HG03175 (cell line): ENCODE data around the gene CLDN17.

Experiments used
- ATAC-seq: cut with Tn5 transposase; IDR thresholded peaks from one replicate; pipeline ENCODE4 v1.9.1; 2021; ENCODE audit warnings: mild to moderate bottlenecking, moderate library complexity; ENCODE audit not compliant: unreplicated experiment

The CLDN17 gene

GRCh38 chr21:30126576-30126975 lies 40.0 kb downstream of the CLDN17 start:
- ATAC-seq = no peak

GRCh38 chr21:30117631-30118030 lies 49.0 kb downstream of the CLDN17 start:
- ATAC-seq = no peak

GRCh38 chr21:30116479-30116878 lies 50.1 kb downstream of the CLDN17 start:
- no peak for ATAC-seq
